GM21786 (cell line): ENCODE measurements around the gene NFIA.

Experiments used
- ATAC-seq: cut with Tn5 transposase; IDR thresholded peaks from one replicate; pipeline ENCODE4 v1.9.1; 2021; ENCODE audit not compliant: unreplicated experiment

The NFIA gene

DNA sequence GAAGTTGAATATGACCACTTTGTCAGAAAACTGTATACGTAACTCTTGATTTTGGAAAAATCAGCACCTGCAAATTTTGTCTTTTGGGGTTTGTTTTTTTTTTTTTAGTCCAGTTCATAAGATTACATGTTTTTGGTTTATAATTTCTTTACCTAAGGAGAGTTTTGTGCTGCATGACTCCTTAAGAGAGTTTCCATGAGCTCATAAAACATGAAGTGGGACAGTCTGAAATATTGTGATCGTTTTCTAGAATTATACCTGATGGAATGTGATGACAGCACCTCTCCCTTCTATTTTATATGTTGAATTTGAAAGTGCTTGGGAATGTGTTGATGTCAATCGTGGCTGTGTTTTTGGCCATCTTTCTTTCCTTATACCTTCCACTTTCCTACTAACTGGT, 158.5 kb downstream of the NFIA start:
- ATAC-seq, result no peak

- no peak for ATAC-seq
Observed at GRCh38 chr1:61241411-61241838, 159.1 kb downstream of the NFIA start.

GRCh38 chr1:61241973-61242381, 159.6 kb downstream of the NFIA start:
- ATAC-seq, result no peak

DNA sequence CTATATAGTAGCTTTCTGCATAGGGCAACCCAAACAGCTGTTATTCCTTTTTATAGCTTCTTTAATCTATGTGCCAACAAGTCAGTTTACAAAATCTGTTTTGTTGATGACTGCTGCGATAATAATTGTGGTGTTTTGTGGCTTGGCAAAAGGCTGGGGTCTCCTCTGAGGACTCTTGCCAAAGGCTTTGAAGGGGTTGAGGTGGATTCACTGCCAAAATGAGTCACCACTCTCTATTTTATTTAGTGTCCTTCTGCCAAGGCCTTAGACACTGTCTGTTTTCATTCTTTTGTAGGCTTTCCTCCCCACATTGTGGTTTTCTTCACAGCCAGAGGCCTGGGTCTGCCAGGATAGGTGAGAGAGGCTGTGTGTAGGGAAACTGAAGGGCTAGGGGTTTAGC, 161.8 kb downstream of the NFIA start:
- ATAC-seq, result no peak

GRCh38 chr1:61245696-61246400, 163.5 kb downstream of the NFIA start:
- no peak for ATAC-seq

DNA sequence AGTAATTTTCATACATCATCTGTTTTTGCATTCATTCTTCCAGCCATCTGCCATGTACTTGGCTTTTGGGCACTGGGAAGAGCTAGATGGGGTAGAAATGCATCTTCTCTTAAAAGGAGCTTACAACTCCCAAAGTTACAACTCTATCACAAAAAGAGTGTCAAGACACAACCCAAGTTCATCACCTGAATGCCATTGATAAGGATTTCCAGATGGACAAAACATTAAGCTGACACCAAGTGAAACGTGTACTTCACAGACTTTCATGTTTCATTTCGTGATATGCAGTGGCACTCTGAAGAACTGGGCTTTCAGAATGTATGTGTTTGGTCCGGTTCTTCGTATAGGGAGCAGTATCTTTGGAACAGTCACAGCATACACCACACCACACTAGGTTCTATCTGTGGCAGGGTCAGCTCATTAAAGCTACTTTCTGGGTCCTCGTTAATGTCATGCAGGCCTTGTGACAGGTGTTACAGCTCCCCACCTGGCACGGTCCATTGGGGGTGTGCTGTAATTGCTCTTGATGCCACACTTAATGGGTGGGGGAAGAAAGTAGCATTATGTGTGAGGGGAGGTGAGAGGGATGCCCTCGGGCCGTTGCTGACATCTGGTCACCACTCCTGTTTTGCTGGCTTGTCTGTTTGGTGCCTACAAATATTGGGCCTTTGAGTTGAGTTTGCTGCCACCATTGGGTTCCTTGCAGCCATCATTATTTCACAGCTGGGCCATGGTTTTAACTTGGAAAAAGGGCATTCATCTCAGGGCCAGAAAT, 164.9 kb downstream of the NFIA start:
- ATAC-seq, result no peak

GRCh38 chr1:61247881-61248752, 165.8 kb downstream of the NFIA start:
- no peak for ATAC-seq

GRCh38 chr1:61250933-61251332, 168.6 kb downstream of the NFIA start:
- no peak for ATAC-seq

DNA sequence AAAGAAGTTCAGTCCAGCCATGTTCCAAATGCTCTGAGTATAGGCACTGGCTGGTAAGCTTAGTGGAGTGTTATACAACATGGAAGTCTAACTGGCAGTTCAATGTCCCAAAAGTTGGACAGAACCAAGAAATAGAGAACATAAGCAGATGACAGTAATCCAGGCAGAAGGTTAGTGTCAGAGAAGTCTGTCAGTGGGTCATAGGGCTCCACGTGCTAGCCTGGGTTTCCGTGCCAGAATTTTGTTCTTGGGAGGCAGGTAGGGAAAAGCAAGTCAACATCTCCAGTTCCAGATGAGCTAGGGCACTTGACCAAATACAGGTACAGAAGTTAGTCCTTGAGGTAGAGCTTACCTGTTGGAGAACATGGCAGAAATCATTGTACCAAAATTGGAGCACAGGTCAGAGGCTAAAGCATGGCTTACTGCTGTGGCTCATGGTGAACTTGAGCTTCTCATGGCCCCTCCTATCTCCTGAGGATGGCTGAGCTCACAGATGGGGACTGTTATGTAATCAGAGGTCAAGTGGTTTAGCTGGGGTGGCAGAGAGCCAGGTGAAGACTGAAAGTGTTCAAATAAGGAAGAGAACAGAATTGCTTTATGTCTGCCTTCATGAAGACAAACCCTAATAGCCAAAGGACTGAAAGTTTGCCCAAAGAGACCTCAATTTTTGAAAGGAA, 170.8 kb downstream of the NFIA start:
- no peak for ATAC-seq

- no peak for ATAC-seq
Observed at GRCh38 chr1:61253912-61254633, 171.7 kb downstream of the NFIA start.

GRCh38 chr1:61254634-61255357, 172.4 kb downstream of the NFIA start:
- ATAC-seq, result no peak

GRCh38 chr1:61255358-61255703, 173.0 kb downstream of the NFIA start:
- ATAC-seq, result no peak

- no peak for ATAC-seq
Observed at GRCh38 chr1:61259379-61260148, 177.2 kb downstream of the NFIA start.

GRCh38 chr1:61260171-61260570, 177.8 kb downstream of the NFIA start:
- no peak for ATAC-seq

- no peak for ATAC-seq
Observed at GRCh38 chr1:61261595-61261994, 179.2 kb downstream of the NFIA start.

- ATAC-seq, result no peak
Observed at GRCh38 chr1:61263905-61264824, 181.8 kb downstream of the NFIA start.

- ATAC-seq, result no peak
Observed at GRCh38 chr1:61264825-61265242, 182.5 kb downstream of the NFIA start.

DNA sequence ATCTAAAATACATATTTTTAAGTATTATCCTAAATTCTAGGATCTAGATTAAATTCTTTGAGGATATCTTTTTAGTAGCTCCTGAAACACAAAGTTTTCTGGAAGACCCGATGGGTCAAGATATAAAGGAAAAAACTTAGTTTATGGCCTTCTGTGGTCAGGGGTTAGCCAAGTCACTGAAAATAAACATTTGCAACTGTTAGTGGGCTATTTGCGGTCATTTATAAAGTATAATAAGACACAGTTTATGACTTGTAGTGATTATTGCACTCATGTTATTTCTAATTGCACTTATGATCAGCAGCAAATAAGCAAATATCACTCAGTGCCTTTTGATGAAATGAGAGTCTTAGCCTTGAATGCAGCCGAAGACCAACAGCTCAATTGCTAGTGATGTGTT, 183.3 kb downstream of the NFIA start:
- ATAC-seq, result no peak
